Gastrocnemius medialis (tissue), 4 donors: Measurements from ENCODE around the gene PRPF38A. TPM values are rescaled to one million over a fixed set of nuclear protein-coding genes. Genes with fewer than 3 reads are reported as not detected.

Experiments
- ATAC-seq, 2 donors: fragments of 150-250 bp; one replicate each; pipeline ENCODE4 v1.9.1; 2016
- DNase-seq, 2 donors: peaks; one replicate each; pipeline ENCODE4 v3.0.0-alpha.2; 2019
- H3K27ac ChIP-seq, 4 donors: fragments of 200-600 bp; sonication (generic); 1 replicate in 1 of 4; 2 replicates in 3 of 4; pipeline ENCODE4 v1.5.1; 2016 to 2018; ENCODE audit warnings: mild to moderate bottlenecking in 2 of 4, moderate library complexity in 1 of 4
- H3K27me3 ChIP-seq, 3 donors: fragments of 200-600 bp; sonication (generic) in 2 of 3; 1 replicate in 1 of 3; 2 replicates in 2 of 3; pipeline versions ENCODE4 v1.5.1 to v1.6.0; 2016 to 2019; ENCODE audit warnings: mild to moderate bottlenecking in 1 of 3, moderate library complexity in 1 of 3
- H3K36me3 ChIP-seq, 2 donors: fragments of 200-600 bp; sonication (generic) in 1 of 2; one replicate each; pipeline ENCODE4 v1.5.1; 2017 to 2018
- H3K4me1 ChIP-seq, 2 donors: fragments of 200-600 bp; sonication (generic) in 1 of 2; one replicate each; pipeline ENCODE4 v1.5.1; 2016 to 2017; ENCODE audit warnings: mild to moderate bottlenecking in 2 of 2
- H3K4me3 ChIP-seq, 4 donors: fragments of 200-600 bp; sonication (generic) in 3 of 4; 1 replicate in 1 of 4; 2 replicates in 3 of 4; pipeline ENCODE4 v1.5.1; 2016 to 2019; ENCODE audit warnings: mild to moderate bottlenecking in 2 of 4
- H3K9me3 ChIP-seq, 3 donors: fragments of 200-600 bp; sonication (generic) in 2 of 3; 1 replicate in 1 of 3; 2 replicates in 2 of 3; pipeline ENCODE4 v1.5.1; 2016 to 2019
- CTCF ChIP-seq, 5 experiments: fragments of 450-650 bp in 3 of 5; fragments of 200-600 bp in 2 of 5; sonication (generic) in 2 of 5; IDR thresholded peaks in 4 of 5; conservative IDR thresholded peaks in 1 of 5; 1 replicate in 4 of 5; 2 replicates in 1 of 5; pipeline ENCODE4 v1.5.1; 2016 to 2019; ENCODE audit warnings: antibody characterized with exemption in 5 of 5, mild to moderate bottlenecking in 3 of 5, moderate library complexity in 3 of 5
- POLR2A ChIP-seq, 2 donors: fragments of 450-650 bp; IDR thresholded peaks; one replicate each; pipeline ENCODE4 v1.6.1; 2017; ENCODE audit warnings: antibody characterized with exemption in 2 of 2, mild to moderate bottlenecking in 2 of 2, moderate library complexity in 2 of 2
- in situ Hi-C, 4 donors: fragments of 200-750 bp; cut with MboI; loops; one replicate each; pipeline versions ENCODE4 v1.15.0 to v1.8.0; 2017; ENCODE audit warnings: low sequenced_read_pairs in 4 of 4
- intact Hi-C: fragments of 100-400 bp; cut with DNase I; formaldehyde crosslinking; loops from one replicate; pipeline ENCODE4 v1.15.1; 2023; ENCODE audit warnings: low total_unique reads
- total RNA-seq, 4 donors: library from RNA; depleted of rRNA; stranded (reverse); fragments of >200 nt; gene quantifications; one replicate each; pipeline versions ENCODE4 v1.1.0 to v1.2.3, GENCODE V29; 2016

PRPF38A gene
- total RNA-seq, 4 donors from 2014 or later: 3.0 to 8.2 (median 5.3) TPM

DNA sequence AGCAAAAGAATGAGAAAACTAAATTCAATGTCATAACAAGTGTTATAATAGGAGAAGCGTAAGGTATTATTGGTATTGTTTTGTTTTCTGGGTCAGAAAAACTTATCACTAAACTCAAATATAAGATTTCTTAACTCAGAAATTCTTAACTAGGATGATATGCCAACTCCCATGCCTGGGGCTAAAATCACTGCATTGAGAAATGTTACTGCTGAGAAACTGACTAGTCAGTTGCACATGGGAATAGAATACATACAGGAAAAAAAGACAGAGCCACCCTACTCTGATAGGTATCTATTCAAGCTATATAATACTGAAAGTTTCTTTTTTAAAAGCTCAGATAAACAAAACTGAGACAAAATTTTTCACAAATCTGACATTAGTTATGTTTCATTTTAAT lies 56.3 kb downstream of the PRPF38A start:
- DNase-seq (no peak), ATAC-seq (no peak)
- TF ChIP-seq CTCF (IDR thresholded peaks at IDR 0.05 in 4 of 5, conservative IDR thresholded peaks at IDR 0.05 in 1 of 5): no peak
- no peak for TF ChIP-seq POLR2A (IDR thresholded peaks at IDR 0.05)
- Histone ChIP-seq H3K27me3 (no peaks in the 10 kb centered on the region), H3K9me3 (no peaks in the 10 kb centered on the region), H3K4me1 (no peaks in the 10 kb centered on the region), H3K4me3 (no peak overlapping the region), H3K36me3 (peaks cover 0 to 18% of the 10 kb centered on the region in 2 donors), H3K27ac (no peak overlapping the region)
- intact Hi-C loops: no loop called here
- in situ Hi-C loops: no loop called here

- H3K36me3 ChIP-seq: peaks cover 0 to 18% of the 10 kb centered on the region in 2 donors
- intact Hi-C loops (no loop called here), in situ Hi-C loops (no loop called here)
- H3K4me1 ChIP-seq: no peaks in the 10 kb centered on the region
- no peak overlapping the region for H3K4me3 ChIP-seq
- ATAC-seq (no peak), DNase-seq (no peak)
- no peaks in the 10 kb centered on the region for H3K9me3 ChIP-seq
- TF ChIP-seq CTCF (IDR thresholded peaks at IDR 0.05 in 4 of 5, conservative IDR thresholded peaks at IDR 0.05 in 1 of 5) (no peak), POLR2A (IDR thresholded peaks at IDR 0.05) (no peak)
- no peaks in the 10 kb centered on the region for H3K27me3 ChIP-seq
- H3K27ac ChIP-seq: no peak overlapping the region
Measured at GRCh38 chr1:52461821-52462220, 57.4 kb downstream of the PRPF38A start.

DNA sequence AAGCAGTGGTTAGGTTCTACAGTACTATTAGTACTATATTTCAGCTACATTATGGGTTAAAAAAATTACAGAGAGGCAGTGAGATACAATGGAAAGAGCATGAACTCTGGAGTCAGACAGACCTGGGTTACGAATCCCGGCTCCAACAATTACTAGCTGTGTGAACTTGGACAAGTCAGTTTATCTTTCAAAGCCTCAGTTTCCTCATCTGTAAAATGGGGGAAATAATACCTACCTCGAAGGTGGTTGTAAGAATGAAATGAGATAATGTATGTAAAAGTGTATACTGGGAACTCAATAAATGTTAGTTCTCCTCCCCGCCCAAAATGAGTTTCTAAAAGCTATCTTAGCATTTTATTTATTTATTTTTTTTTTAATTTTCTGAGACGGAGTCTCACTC lies 59.5 kb downstream of the PRPF38A start:
- intact Hi-C loops (no loop called here), in situ Hi-C loops (no loop called here)
- no peaks in the 10 kb centered on the region for H3K4me1 ChIP-seq
- peaks cover 0 to 25% of the 10 kb centered on the region in 2 donors for H3K36me3 ChIP-seq
- H3K9me3 ChIP-seq: no peaks in the 10 kb centered on the region
- TF ChIP-seq CTCF (IDR thresholded peaks at IDR 0.05 in 4 of 5, conservative IDR thresholded peaks at IDR 0.05 in 1 of 5) (no peak), POLR2A (IDR thresholded peaks at IDR 0.05) (no peak)
- no peak for DNase-seq
- no peaks in the 10 kb centered on the region for H3K27me3 ChIP-seq
- no peak for ATAC-seq
- H3K4me3 ChIP-seq: no peak overlapping the region
- H3K27ac ChIP-seq: no peak overlapping the region

DNA sequence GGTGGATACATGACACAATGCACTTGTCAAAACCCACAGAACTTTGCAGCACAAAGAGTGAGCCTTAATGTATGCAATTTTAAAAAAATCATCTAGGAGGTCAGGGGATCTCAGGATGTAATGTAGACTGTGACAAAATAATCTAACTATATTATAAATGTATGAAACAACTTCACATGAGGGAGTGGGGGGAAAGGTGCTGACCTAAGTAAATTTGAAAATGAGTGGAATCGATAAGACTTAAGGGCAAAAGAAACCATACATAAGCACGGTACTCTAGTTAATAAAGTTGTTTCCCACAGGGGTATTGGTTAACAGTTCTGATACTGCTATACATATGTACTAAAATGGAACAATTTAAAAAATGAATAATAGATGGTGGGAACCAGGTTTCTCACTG lies 64.7 kb downstream of the PRPF38A start:
- Histone ChIP-seq H3K27ac (no peak overlapping the region), H3K27me3 (no peaks in the 10 kb centered on the region), H3K36me3 (peaks cover 0 to 11% of the 10 kb centered on the region in 2 donors), H3K4me1 (no peaks in the 10 kb centered on the region), H3K9me3 (no peaks in the 10 kb centered on the region), H3K4me3 (no peak overlapping the region)
- DNase-seq (no peak), ATAC-seq (no peak)
- intact Hi-C loops (no loop called here), in situ Hi-C loops (no loop called here)
- no peak for TF ChIP-seq CTCF (IDR thresholded peaks at IDR 0.05 in 4 of 5, conservative IDR thresholded peaks at IDR 0.05 in 1 of 5)
- TF ChIP-seq POLR2A (IDR thresholded peaks at IDR 0.05): no peak

Other genes with a start within 250 kb of the PRPF38A start
- gene CC2D1B, start 38.4 kb upstream of the PRPF38A start, total RNA-seq: 10 to 100 TPM; 34.1 to 62.7 (median 52.2) TPM
- 1 to 10 TPM in 1 of 4 donors, under 1 TPM in 3; 0.29 to 2.6 (median 0.50) TPM for gene ORC1, start 179 bp upstream of the PRPF38A start, total RNA-seq
- gene TUT4, start 148.5 kb downstream of the PRPF38A start, total RNA-seq: 100 to 1,000 TPM in 1 of 4 donors, 10 to 100 TPM in 3; 51.7 to 152 (median 67.5) TPM
- gene GPX7, start 197.8 kb downstream of the PRPF38A start, total RNA-seq: 10 to 100 TPM in 1 of 4 donors, 1 to 10 TPM in 3; 1.7 to 13.0 (median 6.6) TPM
- gene SHISAL2A, start 228.6 kb downstream of the PRPF38A start, total RNA-seq: under 1 TPM in 2 of 4 donors, not detected in 2; 0.33 to 0.41 TPM